ENCODE measurements around the gene MMD2.
A peak's percentile ranks its signal among the peaks of the same experiment; 100 is the strongest.

Gene MMD2

DNA sequence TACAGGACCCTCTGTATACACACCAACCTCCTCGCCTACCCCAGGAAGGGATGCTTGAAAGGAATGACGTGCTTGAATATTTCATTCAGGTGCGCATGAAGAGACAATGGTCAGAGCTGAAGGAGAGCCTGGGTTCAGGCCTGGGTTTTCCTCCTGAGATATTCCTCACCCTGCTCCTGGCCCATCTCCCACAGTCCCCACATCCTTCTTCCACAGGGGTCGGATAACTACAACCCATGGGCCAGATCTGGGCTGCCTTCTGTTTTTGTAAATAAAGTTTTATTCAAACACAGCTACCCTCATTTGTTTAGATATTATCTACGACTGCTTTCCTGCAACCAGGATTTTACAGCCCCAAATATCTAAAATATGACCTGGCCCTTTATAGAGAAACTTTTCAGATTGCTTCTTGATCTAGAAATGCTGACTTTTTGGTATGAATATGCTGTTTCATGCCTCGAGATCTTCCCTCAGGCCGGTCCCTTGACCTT is 73.6 kb downstream of the MMD2 start:
- TF ChIP-seq, protein P1, sequence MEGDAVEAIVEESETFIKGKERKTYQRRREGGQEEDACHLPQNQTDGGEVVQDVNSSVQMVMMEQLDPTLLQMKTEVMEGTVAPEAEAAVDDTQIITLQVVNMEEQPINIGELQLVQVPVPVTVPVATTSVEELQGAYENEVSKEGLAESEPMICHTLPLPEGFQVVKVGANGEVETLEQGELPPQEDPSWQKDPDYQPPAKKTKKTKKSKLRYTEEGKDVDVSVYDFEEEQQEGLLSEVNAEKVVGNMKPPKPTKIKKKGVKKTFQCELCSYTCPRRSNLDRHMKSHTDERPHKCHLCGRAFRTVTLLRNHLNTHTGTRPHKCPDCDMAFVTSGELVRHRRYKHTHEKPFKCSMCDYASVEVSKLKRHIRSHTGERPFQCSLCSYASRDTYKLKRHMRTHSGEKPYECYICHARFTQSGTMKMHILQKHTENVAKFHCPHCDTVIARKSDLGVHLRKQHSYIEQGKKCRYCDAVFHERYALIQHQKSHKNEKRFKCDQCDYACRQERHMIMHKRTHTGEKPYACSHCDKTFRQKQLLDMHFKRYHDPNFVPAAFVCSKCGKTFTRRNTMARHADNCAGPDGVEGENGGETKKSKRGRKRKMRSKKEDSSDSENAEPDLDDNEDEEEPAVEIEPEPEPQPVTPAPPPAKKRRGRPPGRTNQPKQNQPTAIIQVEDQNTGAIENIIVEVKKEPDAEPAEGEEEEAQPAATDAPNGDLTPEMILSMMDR (IDR thresholded peaks at IDR 0.05; ENCODE audit: insufficient read depth, low read depth, low read length, missing control alignments) = no peak
- H3K4me3 ChIP-seq (ENCODE audit: low read length) = no peak overlapping the region

DNA sequence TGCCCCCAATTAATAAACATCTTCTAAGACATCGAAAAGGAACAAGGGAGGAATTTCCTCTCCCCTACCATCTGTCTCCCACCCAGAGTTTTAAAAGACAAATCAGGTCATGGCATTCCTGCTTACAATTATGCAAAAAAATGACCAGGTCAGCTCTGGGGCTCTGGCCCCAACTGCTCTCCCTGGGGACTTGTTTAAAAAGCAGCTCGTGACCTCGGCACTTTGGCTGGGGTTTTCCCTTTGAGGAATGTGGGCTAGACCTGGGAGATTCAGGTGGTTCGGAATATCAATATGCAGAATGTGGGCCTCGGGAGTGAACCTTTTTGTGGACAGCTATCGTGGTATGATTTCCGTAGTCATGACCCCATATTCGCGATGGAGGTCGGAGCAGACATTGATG is 74.8 kb downstream of the MMD2 start:
- TF ChIP-seq, protein P1 (IDR thresholded peaks at IDR 0.05; ENCODE audit: insufficient read depth, low read depth, low read length, missing control alignments) = no peak
- no peak overlapping the region for H3K4me3 ChIP-seq (ENCODE audit: low read length)

More for the DNA sequence above, 73.6 kb downstream of the MMD2 start:
- no peak for DNase-seq (ENCODE audit: low read depth)

DNA sequence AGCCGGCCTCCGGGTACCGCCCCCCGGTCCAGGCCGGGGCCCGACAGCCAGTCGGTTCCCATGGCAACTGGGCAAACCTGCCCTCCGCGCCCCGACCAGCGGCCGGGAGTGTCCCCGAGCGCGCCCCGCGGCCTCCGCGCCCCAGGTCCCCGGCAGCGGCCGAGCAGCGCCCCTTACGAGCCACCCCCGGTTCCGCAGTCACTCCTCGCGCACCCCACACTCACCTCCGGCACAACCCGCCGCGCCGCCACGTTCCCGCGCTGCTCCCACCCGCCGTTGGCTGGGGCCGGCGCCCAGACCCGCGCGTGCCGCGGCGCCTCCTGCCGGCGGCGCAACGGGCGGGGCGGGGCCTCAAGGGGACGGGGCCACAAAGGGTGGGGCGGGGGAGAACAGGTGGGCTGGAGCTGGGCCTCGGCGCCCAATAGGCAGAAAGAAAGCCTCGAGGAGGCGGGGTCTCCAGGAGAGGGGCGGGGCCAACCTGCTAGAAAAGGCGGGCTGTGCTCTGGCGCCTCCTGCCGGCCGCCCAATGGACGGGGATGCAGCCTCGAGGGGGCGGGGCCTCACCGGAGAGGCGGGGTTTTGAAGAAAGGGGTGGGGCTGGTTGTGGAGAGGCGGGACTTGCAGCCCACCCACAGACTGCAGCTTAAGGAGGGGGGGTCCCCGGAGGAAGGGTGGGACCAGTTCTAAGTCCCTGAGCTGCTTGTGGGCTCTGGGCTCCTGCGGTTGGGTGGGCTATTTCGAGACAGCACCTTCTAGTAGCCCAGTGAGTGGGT is 75.4 kb downstream of the MMD2 start, which contains the start of gene RADIL:
Gene RADIL, minus strand, starts transcription at position 345 of the 773 bp plus-strand sequence. CDS start 5,577 bp downstream, outside the sequence.
- peak; percentile 43 for DNase-seq (ENCODE audit: low read depth)
- no peak within 1 kb of the TSS for H3K4me3 ChIP-seq (ENCODE audit: low read length)
- TF ChIP-seq, protein P1 (IDR thresholded peaks at IDR 0.05; ENCODE audit: insufficient read depth, low read depth, low read length, missing control alignments) = peak; percentile 22

More for the DNA sequence above, 74.8 kb downstream of the MMD2 start:
- DNase-seq (ENCODE audit: low read depth) = no peak

DNA sequence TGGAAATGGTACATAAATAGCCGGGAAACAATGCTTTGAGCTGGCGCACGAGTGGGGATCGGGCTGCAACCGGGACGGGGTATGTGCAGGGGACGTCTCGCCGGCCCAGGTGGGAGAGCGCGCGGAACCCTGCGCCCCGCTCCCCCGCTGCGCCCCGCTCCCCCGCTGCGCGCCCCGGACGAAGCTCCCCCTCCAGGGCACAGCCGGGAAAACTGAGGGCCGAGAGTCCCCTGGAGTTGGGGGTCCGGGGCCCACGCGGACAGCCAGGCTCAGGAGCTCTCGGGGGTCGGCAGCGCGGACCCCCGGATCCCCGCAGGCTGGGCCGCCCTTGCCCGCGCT is 76.0 kb downstream of the MMD2 start:
- TF ChIP-seq, protein P1 (IDR thresholded peaks at IDR 0.05; ENCODE audit: insufficient read depth, low read depth, low read length, missing control alignments) = no peak
- H3K4me3 ChIP-seq (ENCODE audit: low read length) = no peak overlapping the region
- DNase-seq (ENCODE audit: low read depth) = no peak

DNA sequence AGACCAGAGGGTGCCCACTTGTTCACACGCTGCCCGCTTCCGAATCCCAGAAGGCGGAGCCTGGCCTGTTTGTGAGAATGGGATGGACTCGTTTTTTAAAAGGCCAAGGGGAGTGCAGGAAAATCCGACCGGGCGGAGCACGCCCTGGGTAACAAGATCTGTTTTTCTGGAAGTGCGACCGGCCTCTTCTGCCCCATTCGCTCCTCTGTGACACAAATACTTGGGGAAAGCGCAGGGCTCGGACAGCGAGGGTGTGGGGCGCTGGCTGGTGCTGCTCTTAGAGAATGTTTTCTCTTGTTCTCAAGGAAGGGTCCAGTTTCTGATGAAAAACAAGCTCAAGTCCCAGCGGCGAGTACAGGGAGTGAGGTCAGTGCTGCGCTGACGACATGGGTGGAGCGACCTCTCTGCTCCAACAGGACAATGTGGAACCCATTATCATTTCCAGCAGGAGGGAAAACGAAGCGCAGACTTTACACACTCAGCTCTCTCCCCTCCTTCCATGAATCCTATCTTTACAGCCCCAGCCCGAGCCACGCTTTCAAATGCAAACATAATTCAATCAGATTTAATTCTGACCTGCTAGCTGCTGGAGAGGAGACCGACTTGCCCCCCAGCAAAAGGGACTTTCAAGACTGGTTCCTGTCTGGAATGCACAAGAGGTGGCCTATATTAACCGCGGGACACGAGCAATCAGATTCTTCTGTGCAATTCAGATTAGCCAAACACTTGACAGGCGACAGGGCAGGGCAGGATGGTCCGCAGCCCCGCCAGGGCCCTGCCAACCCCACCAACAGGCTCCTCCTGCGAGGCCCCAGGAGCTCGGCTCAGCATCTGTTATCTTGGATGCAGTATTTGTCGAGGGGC is 76.6 kb downstream of the MMD2 start:
- TF ChIP-seq, protein P1 (IDR thresholded peaks at IDR 0.05; ENCODE audit: insufficient read depth, low read depth, low read length, missing control alignments) = no peak
- H3K4me3 ChIP-seq (ENCODE audit: low read length) = no peak overlapping the region
- no peak for DNase-seq (ENCODE audit: low read depth)

DNA sequence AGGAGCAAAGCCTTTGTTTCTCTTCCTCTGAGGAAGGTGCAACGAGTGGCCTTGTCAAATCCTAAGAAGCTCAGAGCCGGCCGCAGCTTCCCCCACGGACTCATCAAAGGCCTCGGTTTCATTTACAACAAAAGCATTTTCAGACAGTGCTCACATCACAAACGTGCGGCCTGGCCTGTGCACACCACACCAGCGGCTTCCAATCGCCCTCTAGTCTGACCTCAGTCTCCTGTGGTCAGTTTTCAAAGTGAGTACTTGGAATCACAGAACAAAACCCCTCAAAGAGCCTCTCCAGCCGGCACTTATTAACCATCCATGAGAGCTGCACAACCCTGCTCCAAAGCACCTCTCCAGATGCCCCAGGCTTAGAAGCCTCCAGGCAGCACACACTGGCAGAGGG is 78.8 kb downstream of the MMD2 start:
- TF ChIP-seq, protein P1 (IDR thresholded peaks at IDR 0.05; ENCODE audit: insufficient read depth, low read depth, low read length, missing control alignments) = no peak
- no peak for DNase-seq (ENCODE audit: low read depth)
- H3K4me3 ChIP-seq (ENCODE audit: low read length) = no peak overlapping the region
